ENCODE results near the gene YTHDC2.

YTHDC2 gene

GRCh38 chr5:113518884-113519283 is 5.4 kb downstream of the YTHDC2 start:
- H3K4me3 ChIP-seq (ENCODE audit: low read depth, low read length) = no peak overlapping the region
- TF ChIP-seq, protein P1, sequence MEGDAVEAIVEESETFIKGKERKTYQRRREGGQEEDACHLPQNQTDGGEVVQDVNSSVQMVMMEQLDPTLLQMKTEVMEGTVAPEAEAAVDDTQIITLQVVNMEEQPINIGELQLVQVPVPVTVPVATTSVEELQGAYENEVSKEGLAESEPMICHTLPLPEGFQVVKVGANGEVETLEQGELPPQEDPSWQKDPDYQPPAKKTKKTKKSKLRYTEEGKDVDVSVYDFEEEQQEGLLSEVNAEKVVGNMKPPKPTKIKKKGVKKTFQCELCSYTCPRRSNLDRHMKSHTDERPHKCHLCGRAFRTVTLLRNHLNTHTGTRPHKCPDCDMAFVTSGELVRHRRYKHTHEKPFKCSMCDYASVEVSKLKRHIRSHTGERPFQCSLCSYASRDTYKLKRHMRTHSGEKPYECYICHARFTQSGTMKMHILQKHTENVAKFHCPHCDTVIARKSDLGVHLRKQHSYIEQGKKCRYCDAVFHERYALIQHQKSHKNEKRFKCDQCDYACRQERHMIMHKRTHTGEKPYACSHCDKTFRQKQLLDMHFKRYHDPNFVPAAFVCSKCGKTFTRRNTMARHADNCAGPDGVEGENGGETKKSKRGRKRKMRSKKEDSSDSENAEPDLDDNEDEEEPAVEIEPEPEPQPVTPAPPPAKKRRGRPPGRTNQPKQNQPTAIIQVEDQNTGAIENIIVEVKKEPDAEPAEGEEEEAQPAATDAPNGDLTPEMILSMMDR (conservative IDR thresholded peaks at IDR 0.05; ENCODE audit: low read depth, low read length) = no peak
- DNase-seq (ENCODE audit: low read depth) = no peak

- no peak overlapping the region for H3K4me3 ChIP-seq (ENCODE audit: low read depth, low read length)
- TF ChIP-seq, protein P1 (conservative IDR thresholded peaks at IDR 0.05; ENCODE audit: low read depth, low read length) = no peak
- no peak for DNase-seq (ENCODE audit: low read depth)
Measured at GRCh38 chr5:113519412-113519811, 5.9 kb downstream of the YTHDC2 start.

DNA sequence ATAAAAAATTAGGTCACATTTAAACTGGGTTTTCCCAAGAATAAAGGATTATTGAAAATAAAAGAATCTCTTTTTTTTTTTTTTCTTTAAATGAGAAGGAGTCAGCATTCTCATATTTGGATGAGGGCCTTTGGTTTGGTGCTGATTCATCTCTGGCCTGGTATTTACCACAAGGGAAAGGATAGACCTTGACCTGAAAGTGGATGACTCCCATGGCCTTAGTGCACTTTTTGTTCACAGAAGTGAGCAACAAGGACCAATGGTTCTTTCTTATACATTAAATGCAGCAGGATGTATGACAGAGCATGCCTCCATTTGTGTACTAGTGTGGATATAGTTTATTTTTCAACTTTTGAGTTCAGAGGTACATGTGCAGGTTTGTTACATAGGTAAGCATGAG is 6.9 kb downstream of the YTHDC2 start:
- TF ChIP-seq, protein P1 (conservative IDR thresholded peaks at IDR 0.05; ENCODE audit: low read depth, low read length) = no peak
- H3K4me3 ChIP-seq (ENCODE audit: low read depth, low read length) = no peak overlapping the region
- peak; percentile 59 for DNase-seq (ENCODE audit: low read depth)

GRCh38 chr5:113520899-113521298 is 7.4 kb downstream of the YTHDC2 start:
- no peak for DNase-seq (ENCODE audit: low read depth)
- TF ChIP-seq, protein P1 (conservative IDR thresholded peaks at IDR 0.05; ENCODE audit: low read depth, low read length) = no peak
- no peak overlapping the region for H3K4me3 ChIP-seq (ENCODE audit: low read depth, low read length)

DNA sequence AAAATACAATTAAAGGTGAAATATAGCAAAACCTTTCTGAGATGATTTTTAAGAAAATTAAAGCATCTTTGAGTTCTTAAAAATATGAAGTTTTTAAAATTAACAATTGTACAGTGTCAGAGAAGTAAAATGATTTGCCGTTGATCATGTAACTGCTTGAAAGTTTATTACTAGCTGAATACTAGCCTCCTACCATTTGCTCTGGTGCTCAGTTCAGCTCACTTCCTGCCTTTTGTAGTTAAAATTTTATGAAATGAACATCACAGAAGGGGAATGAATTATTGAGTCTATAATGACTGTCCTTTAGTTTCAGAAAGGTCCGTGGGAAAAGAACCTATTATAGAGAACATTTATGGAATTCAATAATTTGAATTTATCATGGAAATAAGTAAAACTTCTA is 9.7 kb downstream of the YTHDC2 start:
- H3K4me3 ChIP-seq (ENCODE audit: low read depth, low read length) = no peak overlapping the region
- TF ChIP-seq, protein P1 (conservative IDR thresholded peaks at IDR 0.05; ENCODE audit: low read depth, low read length) = no peak
- DNase-seq (ENCODE audit: low read depth) = no peak

DNA sequence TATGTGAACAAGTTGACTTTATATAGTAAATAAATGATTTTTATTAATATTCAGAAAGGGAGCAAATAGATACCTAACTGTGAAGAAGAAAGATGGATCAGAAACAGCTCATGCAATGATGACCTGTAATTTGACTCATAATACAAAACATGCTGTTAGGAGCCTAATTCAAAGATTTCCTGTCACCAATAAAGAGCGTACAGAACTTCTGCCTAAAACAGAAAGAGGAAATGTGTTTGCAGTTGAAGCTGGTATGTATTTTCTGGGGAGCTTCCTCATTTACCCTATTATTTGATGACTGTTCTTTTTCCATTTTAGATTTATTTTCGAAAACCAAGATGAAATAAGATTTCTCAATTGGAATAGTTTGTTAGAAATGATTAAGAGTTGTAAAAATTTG is 11.4 kb downstream of the YTHDC2 start:
- no peak overlapping the region for H3K4me3 ChIP-seq (ENCODE audit: low read depth, low read length)
- no peak for DNase-seq (ENCODE audit: low read depth)
- TF ChIP-seq, protein P1 (conservative IDR thresholded peaks at IDR 0.05; ENCODE audit: low read depth, low read length) = no peak

DNA sequence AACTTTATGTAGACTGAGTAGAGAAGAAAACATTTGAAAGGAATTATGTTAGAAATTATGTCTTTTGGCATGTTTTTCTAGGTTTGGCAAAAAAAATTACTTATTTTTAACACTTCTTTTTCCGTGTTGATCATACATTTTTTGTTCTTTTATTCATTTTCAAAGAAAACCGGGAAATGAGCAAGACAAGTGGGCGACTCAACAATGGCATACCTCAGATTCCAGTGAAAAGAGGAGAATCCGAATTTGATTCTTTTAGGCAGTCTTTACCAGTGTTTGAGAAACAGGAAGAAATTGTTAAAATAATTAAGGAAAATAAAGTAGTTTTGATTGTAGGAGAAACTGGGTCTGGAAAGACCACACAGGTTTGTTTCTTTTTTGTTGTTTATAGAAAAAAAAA is 12.9 kb downstream of the YTHDC2 start:
- TF ChIP-seq, protein P1 (conservative IDR thresholded peaks at IDR 0.05; ENCODE audit: low read depth, low read length) = no peak
- DNase-seq (ENCODE audit: low read depth) = no peak
- H3K4me3 ChIP-seq (ENCODE audit: low read depth, low read length) = no peak overlapping the region

Data from choroid plexus epithelial cell (primary cell).